ENCODE data around the gene PRKG1.

DNA sequence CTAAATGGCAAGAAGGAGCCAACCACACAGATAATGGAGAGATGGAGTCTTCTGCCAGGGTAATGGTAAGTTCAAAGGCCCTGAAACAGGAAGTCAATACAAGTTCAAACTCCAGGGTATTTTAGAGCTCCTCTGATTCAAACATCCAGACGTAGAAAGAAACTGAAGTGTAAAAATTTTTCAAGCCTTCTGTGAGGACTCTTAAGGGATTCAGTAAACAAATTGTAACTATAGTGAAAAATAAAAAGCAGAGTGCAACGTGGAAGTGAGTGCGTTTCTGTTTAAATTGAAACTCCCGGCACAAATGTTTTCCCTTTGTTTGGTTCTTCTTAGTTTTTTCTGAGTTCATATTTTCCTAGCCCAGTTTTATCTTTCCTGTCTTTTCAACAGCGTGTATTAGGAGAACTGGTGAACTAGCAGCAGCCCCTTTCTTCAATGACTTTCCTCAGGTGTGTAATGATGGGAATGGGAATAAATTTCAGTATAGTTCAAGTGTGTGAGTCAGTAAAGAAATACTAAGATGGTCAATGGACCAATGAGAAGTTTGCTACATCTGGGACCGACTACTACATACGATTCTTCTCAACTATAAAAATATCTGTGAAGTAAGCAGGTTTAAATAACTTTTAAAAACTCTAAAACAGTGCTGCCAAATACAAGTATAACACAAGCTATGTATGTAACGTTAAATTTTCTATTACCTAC is 326.3 kb downstream of the PRKG1 start:
- TF ChIP-seq POLR2A (IDR thresholded peaks at IDR 0.05; ENCODE audit: control extremely low read depth in 1 of 2, low read depth in 2 of 2, low read length in 2 of 2) = no peak
- no peak for TF ChIP-seq BACH1 (IDR thresholded peaks at IDR 0.05; ENCODE audit: low read length)
- TF ChIP-seq TAF1 (IDR thresholded peaks at IDR 0.05; ENCODE audit: low read depth, low read length) = no peak
- no peak for TF ChIP-seq ZNF274 (IDR thresholded peaks at IDR 0.05; ENCODE audit: borderline replicate concordance, extremely low read depth, low read length)
- TF ChIP-seq SP1 (IDR thresholded peaks at IDR 0.05; ENCODE audit: low read depth, low read length) = no peak

All from H1 (cell line).